WTC11 (cell line): ENCODE results near the gene POGZ. TPM values are rescaled to one million over a fixed set of nuclear protein-coding genes. Genes with fewer than 3 reads are reported as not detected.

ENCODE experiments used
- ATAC-seq: fragments of 200-7000 bp; cut with Tn5 transposase; 2 replicates; pipeline ENCODE4 v1.10.0; 2021; ENCODE audit warnings: mild to moderate bottlenecking, moderate library complexity
- Bru-seq: library from RNA; stranded (reverse); fragments of 400-500 nt; gene quantifications from one replicate; lab custom pipeline; 2021; lab: Mats Ljungman, UMichigan
- CTCF ChIA-PET: fragments of 300-600 bp; sonication (Branson Sonifier 250); formaldehyde crosslinking; loops from one replicate; lab custom pipeline; 2021; ENCODE audit warnings: antibody characterized with exemption; lab: Charles Lee
- POLR2A ChIA-PET: fragments of 350-600 bp; sonication (Branson Sonifier 250); formaldehyde crosslinking; loops from one replicate; lab custom pipeline; 2021; ENCODE audit warnings: antibody characterized with exemption; lab: Charles Lee
- DNase-seq: peaks from one replicate; pipeline ENCODE4 v3.0.0; 2021; ENCODE audit warnings: low spot score
- H3K27ac Mint-ChIP-seq: 2 replicates; pipeline ENCODE4 v1.8.0; 2021; ENCODE audit warnings: mixed read lengths
- H3K27me3 Mint-ChIP-seq: 2 replicates; pipeline ENCODE4 v1.8.0; 2021; ENCODE audit warnings: low read depth, mild to moderate bottlenecking, moderate library complexity, mixed read lengths
- H3K36me3 Mint-ChIP-seq: 2 replicates; pipeline ENCODE4 v1.8.0; 2021; ENCODE audit warnings: mixed read lengths
- H3K4me1 Mint-ChIP-seq: 2 replicates; pipeline ENCODE4 v1.8.0; 2022; ENCODE audit warnings: mixed read lengths
- H3K4me3 Mint-ChIP-seq: 2 replicates; pipeline ENCODE4 v1.8.0; 2021; ENCODE audit warnings: mild to moderate bottlenecking, moderate library complexity, mixed read lengths
- H3K9me3 Mint-ChIP-seq: 2 replicates; pipeline ENCODE4 v1.8.0; 2021; ENCODE audit warnings: mixed read lengths
- CREM ChIP-seq: sonication (generic); formaldehyde crosslinking; IDR thresholded peaks from 2 replicates; pipeline ENCODE4 v1.8.1; 2022; ENCODE audit warnings: mild to moderate bottlenecking, missing genetic modification reagents, moderate library complexity
- FOXK1 ChIP-seq: sonication (generic); formaldehyde crosslinking; IDR thresholded peaks from 2 replicates; pipeline ENCODE4 v1.8.0; 2022; ENCODE audit warnings: mild to moderate bottlenecking, moderate library complexity, missing genetic modification reagents
- GABPB1 ChIP-seq: sonication (generic); formaldehyde crosslinking; IDR thresholded peaks from 2 replicates; pipeline ENCODE4 v1.8.1; 2023; ENCODE audit warnings: mild to moderate bottlenecking, missing genetic modification reagents
- HMGA2 ChIP-seq: fragments of 250-450 bp; sonication (Bioruptor Pico); IDR thresholded peaks from 2 replicates; pipeline ENCODE4 v1.4.0; 2021; ENCODE audit warnings: mild to moderate bottlenecking, moderate library complexity
- JAZF1 ChIP-seq: fragments of 250-450 bp; sonication (Bioruptor Pico); IDR thresholded peaks from 2 replicates; pipeline ENCODE4 v1.9.0; 2021; ENCODE audit warnings: moderate library complexity, mild to moderate bottlenecking, inconsistent platforms
- MYBL2 ChIP-seq: sonication (generic); formaldehyde crosslinking; IDR thresholded peaks from 2 replicates; pipeline ENCODE4 v1.8.1; 2023; ENCODE audit warnings: mild to moderate bottlenecking, moderate library complexity, missing genetic modification reagents
- NFYB ChIP-seq: sonication (generic); formaldehyde crosslinking; conservative IDR thresholded peaks from 2 replicates; pipeline ENCODE4 v1.8.0; 2022; ENCODE audit warnings: low read depth, missing genetic modification reagents
- PRRX2 ChIP-seq: fragments of 250-450 bp; sonication (Bioruptor Pico); IDR thresholded peaks from 2 replicates; pipeline ENCODE4 v1.8.0; 2021; ENCODE audit warnings: mild to moderate bottlenecking
- SP1 ChIP-seq: sonication (generic); formaldehyde crosslinking; conservative IDR thresholded peaks from 2 replicates; pipeline ENCODE4 v1.8.1; 2022; ENCODE audit warnings: missing genetic modification reagents
- ZBTB21 ChIP-seq: sonication (generic); formaldehyde crosslinking; IDR thresholded peaks from 2 replicates; pipeline ENCODE4 v1.8.1; 2023; ENCODE audit warnings: mild to moderate bottlenecking, missing genetic modification reagents, borderline replicate concordance
- ZNF121 ChIP-seq: sonication (generic); formaldehyde crosslinking; IDR thresholded peaks from 2 replicates; pipeline ENCODE4 v1.8.0; 2023; ENCODE audit warnings: missing genetic modification reagents
- ZNF396 ChIP-seq: fragments of 250-450 bp; sonication (Bioruptor Pico); IDR thresholded peaks from 2 replicates; pipeline ENCODE4 v1.8.0; 2021; ENCODE audit warnings: mild to moderate bottlenecking, moderate library complexity, borderline replicate concordance
- long read RNA-seq, 3 experiments: library from RNA in 1 of 3; library from capped mRNA in 1 of 3; library from polyadenylated mRNA in 1 of 3; unstranded in 2 of 3; stranded (forward) in 1 of 3; transcript quantifications; one replicate each; pipeline ENCODE4 v2.0.0, GENCODE V29; 2021
- total RNA-seq: library from RNA; stranded (reverse); gene quantifications from 3 replicates; pipeline ENCODE4 v1.2.3, GENCODE V29; 2021
- TF ChIP-seq, protein P1 (sequence below): fragments of 250-450 bp; sonication (Bioruptor Pico); IDR thresholded peaks from 2 replicates; pipeline ENCODE4 v2.1.2; 2022; ENCODE audit warnings: mild to moderate bottlenecking, moderate library complexity
- TF ChIP-seq, protein P2 (sequence below): fragments of 250-450 bp; sonication (Bioruptor Pico); IDR thresholded peaks from 2 replicates; pipeline ENCODE4 v1.9.0; 2021; ENCODE audit warnings: mild to moderate bottlenecking, borderline replicate concordance

POGZ gene
- total RNA-seq: 88.1 to 107 TPM (median 105 TPM) in 3 replicates
- percentile 91 among the genes with signal in this experiment for Bru-seq, nascent RNA
- long read RNA-seq, experiment 1, full-length matches to known transcripts: 29 of 127 reads
- long read RNA-seq, experiment 1, partial matches to known transcripts: 33 of 127 reads
- long read RNA-seq, experiment 1, other reads (novel, unspliced or antisense): 65 of 127 reads
- long read RNA-seq, experiment 2, full-length matches to known transcripts: 2 of 54 reads
- long read RNA-seq, experiment 2, partial matches to known transcripts: 10 of 54 reads
- long read RNA-seq, experiment 2, other reads (novel, unspliced or antisense): 42 of 54 reads
- long read RNA-seq, experiment 3, partial matches to known transcripts: 0 of 6 reads
- long read RNA-seq, experiment 3, other reads (novel, unspliced or antisense): 6 of 6 reads

DNA sequence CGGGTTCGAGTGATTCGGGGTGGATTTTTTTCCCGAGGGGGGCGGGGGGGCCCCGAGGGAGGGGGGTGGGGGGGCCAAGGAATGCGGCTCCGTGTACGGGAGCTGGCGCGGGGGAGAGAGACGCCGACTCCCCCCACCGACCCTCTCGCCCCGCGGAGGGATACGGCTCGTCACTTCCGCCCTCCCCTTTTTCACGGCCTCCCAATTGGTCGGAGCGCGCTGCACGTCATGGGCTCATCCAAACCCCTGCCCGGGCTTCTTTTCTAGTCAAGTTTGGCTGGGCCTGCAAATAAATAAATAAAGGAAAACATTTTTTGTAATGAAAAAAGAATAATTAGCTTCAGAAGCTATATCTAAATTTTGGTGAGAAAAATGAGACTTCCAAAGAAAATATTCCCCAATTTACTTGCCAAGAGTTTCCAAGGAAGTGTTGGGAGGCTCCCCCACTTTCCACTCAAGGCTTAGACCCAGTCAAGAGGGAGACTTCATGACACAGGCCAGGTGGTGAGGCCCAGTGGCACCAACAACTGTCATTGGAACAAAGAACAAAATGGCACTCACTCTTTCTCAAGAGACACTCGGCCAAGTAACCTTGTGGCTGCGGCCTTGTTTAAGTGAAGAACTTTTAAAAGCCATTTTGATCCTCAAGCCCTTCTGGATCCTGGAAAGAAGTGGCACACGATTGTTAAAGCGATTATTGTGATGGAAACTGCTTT lies at the start of gene POGZ:
POGZ (minus strand) TSS at position 164 of the 716 bp plus-strand sequence. CDS start 17,290 bp downstream, outside the sequence.
- DNase-seq (peak; percentile 93), ATAC-seq (peak; percentile 84)
- H3K4me1 Mint-ChIP-seq: peaks cover 11% of the 10 kb centered on the region
- peak within 1 kb of the TSS; percentile 98 for H3K27ac Mint-ChIP-seq
- peak; percentile 60; the same call in 1 of the 2 replicates for TF ChIP-seq SP1 (CRISPR knock-in tag)
- TF ChIP-seq, protein P1, sequence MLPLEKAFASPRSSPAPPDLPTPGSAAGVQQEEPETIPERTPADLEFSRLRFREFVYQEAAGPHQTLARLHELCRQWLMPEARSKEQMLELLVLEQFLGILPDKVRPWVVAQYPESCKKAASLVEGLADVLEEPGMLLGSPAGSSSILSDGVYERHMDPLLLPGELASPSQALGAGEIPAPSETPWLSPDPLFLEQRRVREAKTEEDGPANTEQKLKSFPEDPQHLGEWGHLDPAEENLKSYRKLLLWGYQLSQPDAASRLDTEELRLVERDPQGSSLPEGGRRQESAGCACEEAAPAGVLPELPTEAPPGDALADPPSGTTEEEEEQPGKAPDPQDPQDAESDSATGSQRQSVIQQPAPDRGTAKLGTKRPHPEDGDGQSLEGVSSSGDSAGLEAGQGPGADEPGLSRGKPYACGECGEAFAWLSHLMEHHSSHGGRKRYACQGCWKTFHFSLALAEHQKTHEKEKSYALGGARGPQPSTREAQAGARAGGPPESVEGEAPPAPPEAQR: peak; percentile 59; the same call in 1 of the 2 replicates
- 0 out of 2 replicates have a peak, but pooled peaks have one; percentile 41 for TF ChIP-seq FOXK1 (CRISPR knock-in tag)
- no peak for TF ChIP-seq ZBTB21 (CRISPR knock-in tag)
- no peak for TF ChIP-seq JAZF1 (CRISPR knock-in tag)
- 0 out of 2 replicates have a peak, but pooled peaks have one; percentile 26 for TF ChIP-seq MYBL2
- TF ChIP-seq HMGA2 (CRISPR knock-in tag): no peak
- TF ChIP-seq GABPB1 (CRISPR knock-in tag): no peak
- TF ChIP-seq, protein P2, sequence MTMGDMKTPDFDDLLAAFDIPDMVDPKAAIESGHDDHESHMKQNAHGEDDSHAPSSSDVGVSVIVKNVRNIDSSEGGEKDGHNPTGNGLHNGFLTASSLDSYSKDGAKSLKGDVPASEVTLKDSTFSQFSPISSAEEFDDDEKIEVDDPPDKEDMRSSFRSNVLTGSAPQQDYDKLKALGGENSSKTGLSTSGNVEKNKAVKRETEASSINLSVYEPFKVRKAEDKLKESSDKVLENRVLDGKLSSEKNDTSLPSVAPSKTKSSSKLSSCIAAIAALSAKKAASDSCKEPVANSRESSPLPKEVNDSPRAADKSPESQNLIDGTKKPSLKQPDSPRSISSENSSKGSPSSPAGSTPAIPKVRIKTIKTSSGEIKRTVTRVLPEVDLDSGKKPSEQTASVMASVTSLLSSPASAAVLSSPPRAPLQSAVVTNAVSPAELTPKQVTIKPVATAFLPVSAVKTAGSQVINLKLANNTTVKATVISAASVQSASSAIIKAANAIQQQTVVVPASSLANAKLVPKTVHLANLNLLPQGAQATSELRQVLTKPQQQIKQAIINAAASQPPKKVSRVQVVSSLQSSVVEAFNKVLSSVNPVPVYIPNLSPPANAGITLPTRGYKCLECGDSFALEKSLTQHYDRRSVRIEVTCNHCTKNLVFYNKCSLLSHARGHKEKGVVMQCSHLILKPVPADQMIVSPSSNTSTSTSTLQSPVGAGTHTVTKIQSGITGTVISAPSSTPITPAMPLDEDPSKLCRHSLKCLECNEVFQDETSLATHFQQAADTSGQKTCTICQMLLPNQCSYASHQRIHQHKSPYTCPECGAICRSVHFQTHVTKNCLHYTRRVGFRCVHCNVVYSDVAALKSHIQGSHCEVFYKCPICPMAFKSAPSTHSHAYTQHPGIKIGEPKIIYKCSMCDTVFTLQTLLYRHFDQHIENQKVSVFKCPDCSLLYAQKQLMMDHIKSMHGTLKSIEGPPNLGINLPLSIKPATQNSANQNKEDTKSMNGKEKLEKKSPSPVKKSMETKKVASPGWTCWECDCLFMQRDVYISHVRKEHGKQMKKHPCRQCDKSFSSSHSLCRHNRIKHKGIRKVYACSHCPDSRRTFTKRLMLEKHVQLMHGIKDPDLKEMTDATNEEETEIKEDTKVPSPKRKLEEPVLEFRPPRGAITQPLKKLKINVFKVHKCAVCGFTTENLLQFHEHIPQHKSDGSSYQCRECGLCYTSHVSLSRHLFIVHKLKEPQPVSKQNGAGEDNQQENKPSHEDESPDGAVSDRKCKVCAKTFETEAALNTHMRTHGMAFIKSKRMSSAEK (CRISPR knock-in tag): no peak
- peak; percentile 80 for TF ChIP-seq NFYB
- peak; percentile 52; the same call in 1 of the 2 replicates for TF ChIP-seq PRRX2 (CRISPR knock-in tag)
- peak; percentile 87; the same call in 1 of the 2 replicates for TF ChIP-seq CREM (CRISPR knock-in tag)
- no peaks in the 10 kb centered on the region; the same call in 1 of the 2 replicates for H3K36me3 Mint-ChIP-seq
- H3K4me3 Mint-ChIP-seq: peak within 1 kb of the TSS; percentile 86
- CTCF ChIA-PET: interaction anchor here (0.5 to 1.1 kb wide), 5 partner anchors 12 to 134 kb away, joined by 3 to 6 read pairs (median 4); no protein-coding TSS in a partner anchor
- H3K9me3 Mint-ChIP-seq: no peaks in the 10 kb centered on the region
- peaks cover 27% of the 10 kb centered on the region for H3K27me3 Mint-ChIP-seq
- POLR2A ChIA-PET: interaction anchor here (0.8 to 1.0 kb wide), 2 partner anchors 52 to 54 kb away, joined by 3 to 4 read pairs; partner anchors contain the start of gene CGN

GRCh38 chr1:151508833-151509232 lies 49.5 kb upstream of the POGZ start:
- H3K4me3 Mint-ChIP-seq: no peak overlapping the region
- no peaks in the 10 kb centered on the region for H3K36me3 Mint-ChIP-seq
- TF ChIP-seq SP1 (CRISPR knock-in tag): no peak
- TF ChIP-seq ZNF121 (CRISPR knock-in tag): peak; percentile 89
- TF ChIP-seq ZNF396: no peak
- TF ChIP-seq, all 79 proteins: peak for 1
- POLR2A ChIA-PET: no interaction called here
- no peaks in the 10 kb centered on the region for H3K27me3 Mint-ChIP-seq
- no peak overlapping the region for H3K27ac Mint-ChIP-seq
- DNase-seq (no peak), ATAC-seq (no peak)
- H3K4me1 Mint-ChIP-seq: peaks cover 27% of the 10 kb centered on the region
- CTCF ChIA-PET: no interaction called here
- H3K9me3 Mint-ChIP-seq: no peaks in the 10 kb centered on the region

- no peak overlapping the region for H3K27ac Mint-ChIP-seq
- H3K4me1 Mint-ChIP-seq: peaks cover 5% of the 10 kb centered on the region; the same call in 1 of the 2 replicates
- DNase-seq: no peak
- no peak overlapping the region for H3K4me3 Mint-ChIP-seq
- no peaks in the 10 kb centered on the region for H3K27me3 Mint-ChIP-seq
- ChIA-PET POLR2A (no interaction called here), CTCF (interaction anchor here (0.6 to 1.8 kb wide), 2 partner anchors 19 to 160 kb away, joined by 4 to 7 read pairs; no protein-coding TSS in a partner anchor)
- H3K36me3 Mint-ChIP-seq: no peaks in the 10 kb centered on the region
- ATAC-seq: no peak
- TF ChIP-seq MYBL2: no peak
- H3K9me3 Mint-ChIP-seq: no peaks in the 10 kb centered on the region
Measured at GRCh38 chr1:151504759-151505158, 45.5 kb upstream of the POGZ start.
